Right lobe of liver (tissue), 4 donors: ENCODE measurements around the gene DMRT1.

Experiments
- CTCF ChIP-seq, 4 donors: fragments of 200-600 bp in 3 of 4; fragments of 450-650 bp in 1 of 4; IDR thresholded peaks; one replicate each; pipeline versions ENCODE4 v1.5.1 to v1.8.0; 2016 to 2022; ENCODE audit warnings: antibody characterized with exemption in 4 of 4, mild to moderate bottlenecking in 2 of 4
- POLR2A ChIP-seq: fragments of 450-650 bp; IDR thresholded peaks from one replicate; pipeline ENCODE4 v1.6.1; 2017; ENCODE audit warnings: antibody characterized with exemption, mild to moderate bottlenecking
- donor health status: DM: no; HTN: no; CAD: no.
- donor health status: DM: no; HTN: no; CAD: no.
- donor health status: DM: no; HTN: yes; CAD: no.

GRCh38 chr9:800591-801150 is 40.8 kb upstream of the DMRT1 start:
- TF ChIP-seq CTCF (IDR thresholded peaks at IDR 0.05) (no peak), POLR2A (no peak)
